Upper lobe of right lung (tissue), 1 donor: ENCODE measurements around the gene SRSF9. TPM values are rescaled to one million over a fixed set of nuclear protein-coding genes. Genes with fewer than 3 reads are reported as not detected.

Experiments used
- ATAC-seq: fragments of 200-7000 bp; cut with Tn5 transposase; one replicate; pipeline ENCODE4 v1.9.1; 2020; ENCODE audit warnings: mild to moderate bottlenecking, moderate library complexity
- DNase-seq: peaks from one replicate; pipeline ENCODE4 v3.0.0-alpha.2; 2020
- H3K27ac ChIP-seq: fragments of 200-600 bp; one replicate; pipeline ENCODE4 v1.8.0; 2022
- H3K27me3 ChIP-seq: fragments of 200-600 bp; one replicate; pipeline ENCODE4 v1.8.0; 2022; ENCODE audit warnings: mild to moderate bottlenecking
- H3K36me3 ChIP-seq: fragments of 200-600 bp; one replicate; pipeline ENCODE4 v1.8.0; 2022
- H3K4me1 ChIP-seq: fragments of 200-600 bp; one replicate; pipeline ENCODE4 v1.8.0; 2022
- H3K4me3 ChIP-seq: fragments of 200-600 bp; one replicate; pipeline ENCODE4 v1.8.0; 2022; ENCODE audit warnings: mild to moderate bottlenecking
- H3K9me3 ChIP-seq: fragments of 200-600 bp; one replicate; pipeline ENCODE4 v1.8.0; 2022
- intact Hi-C: fragments of 100-400 bp; cut with DNase I; formaldehyde crosslinking; loops from one replicate; pipeline ENCODE4 v1.11.0; 2022
- total RNA-seq: library from RNA; stranded (reverse); fragmentation: NEBNext Ultra II Directional; extraction: Animal tissue kit (Norgen Biotek cat#: 25700); gene quantifications from one replicate; pipeline ENCODE4 v1.2.1, GENCODE V29; 2021
- TF ChIP-seq, protein P1 (sequence below): fragments of 200-600 bp; IDR thresholded peaks from one replicate; pipeline ENCODE4 v1.8.0; 2022; ENCODE audit warnings: antibody characterized with exemption
- donor health status: DM: no; HTN: yes; CAD: no; lungs with severe emphysema.

The SRSF9 gene
- total RNA-seq, 1 donor from 2014 or later: 116 TPM

DNA sequence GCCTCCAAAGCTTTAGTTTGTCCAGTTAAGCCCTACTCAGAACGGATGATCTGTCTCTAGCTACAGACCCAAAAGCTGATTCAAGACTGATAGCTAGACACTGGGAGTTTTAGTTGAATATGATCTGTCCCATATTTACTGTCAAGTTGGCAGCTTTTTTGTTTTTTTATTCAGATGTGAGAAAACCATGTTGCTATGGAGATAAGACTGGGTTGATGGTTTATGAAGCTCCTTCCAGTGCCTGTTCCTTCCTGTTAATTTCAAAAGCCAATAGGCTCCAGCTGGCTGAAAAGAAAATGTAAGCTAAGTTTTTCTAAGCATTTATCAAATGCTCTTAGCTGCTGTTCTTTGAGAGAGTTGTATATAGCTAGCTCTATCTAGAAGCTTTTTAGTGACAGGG lies 31.0 kb upstream of the SRSF9 start:
- Histone ChIP-seq H3K27me3 (no peaks in the 10 kb centered on the region), H3K27ac (no peak overlapping the region), H3K9me3 (no peaks in the 10 kb centered on the region), H3K36me3 (peaks cover 44% of the 10 kb centered on the region), H3K4me1 (peaks cover 11% of the 10 kb centered on the region), H3K4me3 (no peak overlapping the region)
- ATAC-seq (no peak), DNase-seq (no peak)
- intact Hi-C loops: no loop called here
- TF ChIP-seq, protein P1, sequence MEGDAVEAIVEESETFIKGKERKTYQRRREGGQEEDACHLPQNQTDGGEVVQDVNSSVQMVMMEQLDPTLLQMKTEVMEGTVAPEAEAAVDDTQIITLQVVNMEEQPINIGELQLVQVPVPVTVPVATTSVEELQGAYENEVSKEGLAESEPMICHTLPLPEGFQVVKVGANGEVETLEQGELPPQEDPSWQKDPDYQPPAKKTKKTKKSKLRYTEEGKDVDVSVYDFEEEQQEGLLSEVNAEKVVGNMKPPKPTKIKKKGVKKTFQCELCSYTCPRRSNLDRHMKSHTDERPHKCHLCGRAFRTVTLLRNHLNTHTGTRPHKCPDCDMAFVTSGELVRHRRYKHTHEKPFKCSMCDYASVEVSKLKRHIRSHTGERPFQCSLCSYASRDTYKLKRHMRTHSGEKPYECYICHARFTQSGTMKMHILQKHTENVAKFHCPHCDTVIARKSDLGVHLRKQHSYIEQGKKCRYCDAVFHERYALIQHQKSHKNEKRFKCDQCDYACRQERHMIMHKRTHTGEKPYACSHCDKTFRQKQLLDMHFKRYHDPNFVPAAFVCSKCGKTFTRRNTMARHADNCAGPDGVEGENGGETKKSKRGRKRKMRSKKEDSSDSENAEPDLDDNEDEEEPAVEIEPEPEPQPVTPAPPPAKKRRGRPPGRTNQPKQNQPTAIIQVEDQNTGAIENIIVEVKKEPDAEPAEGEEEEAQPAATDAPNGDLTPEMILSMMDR: no peak

DNA sequence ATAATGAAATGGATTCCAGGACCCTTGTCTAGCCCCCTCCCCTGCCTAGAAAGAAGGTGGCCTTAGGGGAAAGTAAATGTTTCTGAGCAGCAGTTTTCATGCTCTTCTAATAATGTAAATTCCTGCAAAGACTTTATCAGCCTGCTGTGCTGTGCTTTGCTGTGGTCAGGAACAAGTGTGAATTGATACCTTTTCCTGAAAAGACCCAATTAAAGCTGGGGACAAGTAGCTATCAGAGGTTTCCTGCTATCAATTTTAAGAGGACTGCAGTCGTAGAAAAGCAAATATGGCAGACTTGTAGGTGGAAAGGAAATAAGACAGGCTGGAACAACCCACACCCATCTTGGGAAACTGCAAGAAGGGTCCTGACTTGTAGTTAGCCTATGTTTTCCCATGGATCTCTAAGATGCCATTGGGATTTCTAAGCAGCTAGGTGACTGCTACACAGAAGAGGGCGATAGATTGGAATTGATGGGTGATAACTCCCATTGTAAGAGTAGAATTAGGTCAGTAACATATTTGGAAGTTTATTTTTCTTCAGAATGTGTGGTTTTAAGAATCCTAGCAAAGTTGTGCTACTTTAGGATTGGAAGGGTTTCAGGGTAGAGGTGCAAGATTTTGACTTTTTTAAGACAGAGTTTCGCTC lies 29.4 kb upstream of the SRSF9 start:
- Histone ChIP-seq H3K4me1 (peaks cover 20% of the 10 kb centered on the region), H3K9me3 (no peaks in the 10 kb centered on the region), H3K27me3 (no peaks in the 10 kb centered on the region), H3K27ac (no peak overlapping the region), H3K36me3 (peaks cover 34% of the 10 kb centered on the region), H3K4me3 (no peak overlapping the region)
- intact Hi-C loops: no loop called here
- TF ChIP-seq, protein P1: no peak
- ATAC-seq (no peak), DNase-seq (no peak)

DNA sequence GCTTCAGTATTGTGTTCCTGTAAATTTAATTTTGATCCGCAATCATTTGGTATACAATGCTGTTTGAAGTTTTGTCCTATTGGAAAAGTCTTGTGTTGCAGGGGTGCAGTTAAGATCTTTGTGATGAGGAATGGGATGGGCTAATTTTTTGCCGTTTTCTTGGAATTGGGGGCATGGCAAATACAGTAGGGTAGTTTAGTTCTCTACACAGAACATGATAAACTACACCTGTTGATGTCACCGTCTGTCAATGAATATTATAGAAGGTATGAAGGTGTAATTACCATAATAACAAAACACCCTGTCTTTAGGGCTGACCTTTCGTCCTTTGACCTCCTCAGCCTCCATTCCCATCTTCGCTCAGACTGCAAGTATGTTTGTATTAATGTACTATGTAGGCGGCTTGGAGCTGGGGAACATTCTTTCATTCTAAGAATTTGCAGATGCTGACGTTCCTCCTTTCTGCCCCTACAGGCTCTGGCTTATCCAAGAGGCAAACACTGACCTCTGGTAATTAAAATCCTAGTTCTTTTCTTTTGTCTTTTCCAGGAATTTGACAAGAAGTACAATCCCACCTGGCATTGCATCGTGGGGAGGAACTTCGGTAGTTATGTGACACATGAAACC lies 28.1 kb upstream of the SRSF9 start:
- ATAC-seq (no peak), DNase-seq (no peak)
- intact Hi-C loops: no loop called here
- H3K27ac ChIP-seq: peak overlapping the region; percentile 90
- no peaks in the 10 kb centered on the region for H3K27me3 ChIP-seq
- H3K9me3 ChIP-seq: no peaks in the 10 kb centered on the region
- TF ChIP-seq, protein P1: no peak
- H3K4me1 ChIP-seq: peaks cover 20% of the 10 kb centered on the region
- peaks cover 21% of the 10 kb centered on the region for H3K36me3 ChIP-seq
- H3K4me3 ChIP-seq: peak overlapping the region; percentile 97

DNA sequence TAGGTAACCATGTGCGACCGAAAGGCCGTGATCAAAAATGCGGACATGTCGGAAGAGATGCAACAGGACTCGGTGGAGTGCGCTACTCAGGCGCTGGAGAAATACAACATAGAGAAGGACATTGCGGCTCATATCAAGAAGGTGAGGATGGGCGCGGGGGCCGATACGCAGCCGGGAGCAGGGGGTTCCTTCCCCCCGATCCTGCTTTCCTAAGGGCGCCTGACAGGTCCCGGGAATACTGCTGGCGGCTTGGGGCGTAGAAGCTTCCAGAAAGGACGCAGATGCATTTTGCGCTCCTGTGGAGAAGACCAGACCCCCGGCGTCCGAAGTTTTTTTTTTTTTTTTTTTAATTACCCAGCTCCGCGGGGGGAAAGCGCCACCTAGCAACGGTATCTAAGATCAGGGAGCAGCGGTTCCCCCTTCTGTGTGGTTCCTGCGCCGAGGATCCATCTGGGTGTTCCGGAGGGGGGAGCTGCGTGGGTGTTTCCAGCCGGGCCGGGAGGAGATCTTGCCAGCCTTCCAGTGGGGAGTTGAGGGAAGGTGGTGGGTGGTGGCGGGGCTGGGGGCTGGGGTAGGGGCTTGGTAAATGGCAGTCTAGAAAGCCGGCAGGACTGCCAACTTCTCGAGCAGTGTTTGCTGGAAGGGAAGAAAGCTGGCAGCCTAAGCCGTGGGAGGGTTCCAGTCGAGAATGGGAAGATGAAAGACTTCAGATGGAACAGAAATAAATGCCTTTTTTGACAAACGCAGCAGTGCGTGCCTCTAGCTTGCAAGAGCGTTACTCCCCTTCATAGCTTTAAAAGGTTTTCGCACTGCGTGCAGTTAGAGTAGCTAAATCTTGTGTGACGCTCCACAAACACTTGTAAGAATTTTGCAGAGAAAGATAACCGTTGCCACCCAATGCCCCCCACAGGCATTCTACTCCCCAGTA lies 27.1 kb upstream of the SRSF9 start:
- H3K27ac ChIP-seq: peak overlapping the region; percentile 90
- TF ChIP-seq, protein P1: no peak
- ATAC-seq (peak; percentile 69), DNase-seq (peak; percentile 82)
- H3K9me3 ChIP-seq: no peaks in the 10 kb centered on the region
- peak overlapping the region; percentile 97 for H3K4me3 ChIP-seq
- peaks cover 20% of the 10 kb centered on the region for H3K4me1 ChIP-seq
- intact Hi-C loops: no loop called here
- peaks cover 16% of the 10 kb centered on the region for H3K36me3 ChIP-seq
- no peaks in the 10 kb centered on the region for H3K27me3 ChIP-seq

DNA sequence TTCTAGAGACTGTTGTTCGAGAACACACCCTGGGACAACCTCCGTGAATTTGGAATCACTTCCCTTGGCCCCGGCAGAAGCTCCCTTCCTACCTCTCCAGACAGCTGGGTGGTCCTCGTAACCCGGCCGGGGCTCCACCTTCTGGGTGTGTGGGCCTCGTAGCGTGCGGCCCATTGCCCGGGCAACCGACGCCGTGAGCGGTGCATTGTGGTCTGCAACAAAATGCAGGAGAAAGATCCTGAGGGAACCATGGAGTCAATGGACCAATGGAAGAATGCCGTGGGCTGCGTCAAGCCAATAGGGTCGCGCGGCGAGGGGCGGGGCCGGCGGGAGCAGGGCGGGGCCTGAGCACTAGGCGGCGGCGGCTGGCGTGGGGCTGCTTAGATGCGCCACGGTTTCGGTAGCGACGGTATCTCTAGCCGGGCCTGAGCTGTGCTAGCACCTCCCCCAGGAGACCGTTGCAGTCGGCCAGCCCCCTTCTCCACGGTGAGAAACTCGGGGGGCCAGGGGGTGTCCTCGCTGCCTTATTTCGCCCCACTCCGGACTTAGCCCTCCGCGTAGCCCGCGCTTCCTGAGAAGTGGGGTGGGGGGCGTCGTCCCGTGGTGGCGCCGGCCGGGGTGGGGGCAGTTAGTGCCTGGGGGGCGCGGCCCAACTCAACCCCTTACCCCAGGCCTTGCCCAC lies 26.3 kb upstream of the SRSF9 start, which contains the start of gene DYNLL1:
Gene DYNLL1 (plus strand): TSS at position 383 of the 682 bp plus-strand sequence. CDS start 309 bp downstream, outside the sequence.
- Histone ChIP-seq H3K27me3 (no peaks in the 10 kb centered on the region), H3K36me3 (peaks cover 16% of the 10 kb centered on the region), H3K4me3 (peak within 1 kb of the TSS; percentile 97), H3K9me3 (no peaks in the 10 kb centered on the region), H3K4me1 (peaks cover 20% of the 10 kb centered on the region), H3K27ac (peak within 1 kb of the TSS; percentile 90)
- intact Hi-C loops: no loop called here
- TF ChIP-seq, protein P1: no peak
- ATAC-seq: peak; percentile 99
- DNase-seq: peak; percentile 97
